ENCODE data around the gene PTPRE.

- no peak for TF ChIP-seq POLR2A (IDR thresholded peaks at IDR 0.05)
- no peak for TF ChIP-seq POLR2AphosphoS5 (IDR thresholded peaks at IDR 0.05)
Observed at GRCh38 chr10:127875449-127875765, 31.5 kb upstream of the PTPRE start.

Measured in upper lobe of left lung (tissue), 4 donors.